GM21529 (cell line): Measurements from ENCODE around the gene BNIP5.
"Not testable (repeated sequence)": the region's sequence is repeated elsewhere in the genome, so short reads cannot be mapped to it uniquely, and the experiment has no call there.

Source experiments
- ATAC-seq: cut with Tn5 transposase; IDR thresholded peaks from one replicate; pipeline ENCODE4 v1.9.1; 2021; ENCODE audit not compliant: unreplicated experiment

BNIP5 gene

DNA sequence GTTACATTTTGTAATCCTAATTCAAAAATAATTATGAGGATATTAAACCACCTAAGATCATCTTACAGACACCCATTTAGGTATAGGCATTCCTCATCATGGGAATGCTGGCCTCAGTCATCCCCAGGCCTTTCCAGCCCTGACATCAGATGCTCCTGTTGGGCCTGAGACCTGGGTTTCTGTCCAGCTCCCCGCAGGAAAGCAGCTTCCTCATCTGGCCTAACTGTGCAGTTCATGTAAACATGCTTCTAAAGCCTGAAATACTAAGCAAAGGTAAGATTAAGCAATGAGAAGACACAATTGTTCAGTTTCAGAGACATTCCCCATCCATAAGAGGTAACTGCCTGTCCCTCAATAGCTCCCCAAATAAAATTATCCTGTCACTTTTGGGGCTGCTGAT lies 31.7 kb upstream of the BNIP5 start:
- ATAC-seq: no peak

DNA sequence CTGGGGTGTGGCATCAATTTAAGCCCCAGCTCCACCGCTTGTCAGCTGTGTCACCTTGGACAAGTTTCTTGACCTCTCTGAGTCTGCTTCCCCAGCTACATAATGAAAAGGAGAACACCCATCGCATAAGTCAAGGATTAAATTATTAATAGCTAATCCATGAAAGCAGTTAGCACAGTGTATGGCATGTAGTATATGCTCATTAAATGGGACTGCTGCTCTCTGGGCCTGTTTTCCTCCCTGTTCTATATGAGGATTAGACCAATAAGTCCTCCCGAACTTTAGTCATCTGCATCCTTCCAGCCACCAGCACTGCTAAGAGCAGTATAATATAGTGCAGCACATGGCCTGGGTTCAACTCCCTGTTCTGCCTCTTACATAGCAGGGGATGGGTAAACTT lies 31.1 kb upstream of the BNIP5 start:
- no peak for ATAC-seq

DNA sequence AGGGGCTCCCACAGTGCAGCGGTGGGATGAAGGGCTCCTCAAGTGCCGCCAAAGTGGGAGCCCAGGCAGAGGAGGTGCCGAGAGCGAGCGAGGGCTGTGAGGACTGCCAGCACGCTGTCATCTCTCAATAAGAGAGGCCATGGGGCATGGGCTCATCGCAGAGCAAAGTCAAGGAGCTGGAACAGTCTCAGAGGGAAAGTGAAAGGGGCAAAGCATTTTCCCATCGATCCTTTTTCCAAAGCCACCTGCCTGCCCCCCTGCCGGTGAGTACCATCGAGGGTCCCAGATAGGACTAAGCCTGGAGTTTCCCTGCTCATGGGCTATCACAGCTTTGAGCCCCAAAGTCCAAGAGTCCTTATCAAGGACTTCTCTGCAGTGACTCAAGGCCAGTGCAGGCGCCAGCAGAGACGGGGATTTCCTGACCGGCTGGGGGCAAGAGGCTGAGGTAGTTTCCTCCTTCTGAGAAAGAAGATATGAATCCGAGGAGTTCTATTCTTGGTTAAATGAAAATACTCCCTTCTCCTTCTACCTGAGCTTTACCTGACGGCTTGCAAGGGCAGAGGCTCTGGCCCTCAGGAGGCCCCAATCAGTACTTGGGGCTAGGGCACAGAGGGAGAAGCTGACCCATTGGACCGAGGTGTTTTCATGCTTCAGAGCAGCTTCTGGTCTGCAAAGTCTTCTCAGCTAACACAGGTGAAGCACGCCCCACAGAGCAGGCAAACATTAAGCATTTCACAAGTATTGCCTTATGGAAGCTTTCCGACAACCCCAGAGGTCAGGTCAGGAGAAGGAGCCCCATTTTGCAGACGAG lies 28.2 kb upstream of the BNIP5 start:
- ATAC-seq: peak; percentile 65

DNA sequence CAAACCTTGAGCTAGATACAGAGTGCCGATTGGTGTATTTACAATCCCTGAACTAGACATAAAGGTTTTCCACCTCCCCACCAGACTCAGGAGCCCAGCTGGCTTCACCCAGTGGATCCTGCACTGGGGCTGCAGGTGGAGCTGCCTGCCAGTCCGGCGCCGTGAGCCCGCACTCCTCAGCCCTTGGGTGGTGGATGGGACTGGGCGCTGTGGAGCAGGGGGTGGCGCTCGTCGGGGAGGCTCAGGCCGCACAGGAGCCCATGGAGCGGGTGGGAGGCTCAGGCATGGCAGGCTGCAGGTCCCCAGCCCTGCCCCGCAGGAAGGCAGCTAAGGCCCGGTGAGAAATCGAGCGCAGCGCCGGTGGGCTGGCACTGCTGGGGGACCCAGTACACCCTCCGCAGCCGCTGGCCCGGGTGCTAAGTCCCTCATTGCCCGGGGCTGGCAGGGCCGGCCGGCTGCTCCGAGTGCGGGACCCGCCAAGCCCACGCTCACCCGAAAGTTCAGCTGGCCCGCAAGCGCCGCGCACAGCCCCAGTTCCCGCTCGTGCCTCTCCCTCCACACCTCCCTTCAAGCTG lies 27.5 kb upstream of the BNIP5 start:
- not testable (repeated sequence) for ATAC-seq

GRCh38 chr6:36363371-36363752 lies 26.7 kb upstream of the BNIP5 start:
- not testable (repeated sequence) for ATAC-seq

DNA sequence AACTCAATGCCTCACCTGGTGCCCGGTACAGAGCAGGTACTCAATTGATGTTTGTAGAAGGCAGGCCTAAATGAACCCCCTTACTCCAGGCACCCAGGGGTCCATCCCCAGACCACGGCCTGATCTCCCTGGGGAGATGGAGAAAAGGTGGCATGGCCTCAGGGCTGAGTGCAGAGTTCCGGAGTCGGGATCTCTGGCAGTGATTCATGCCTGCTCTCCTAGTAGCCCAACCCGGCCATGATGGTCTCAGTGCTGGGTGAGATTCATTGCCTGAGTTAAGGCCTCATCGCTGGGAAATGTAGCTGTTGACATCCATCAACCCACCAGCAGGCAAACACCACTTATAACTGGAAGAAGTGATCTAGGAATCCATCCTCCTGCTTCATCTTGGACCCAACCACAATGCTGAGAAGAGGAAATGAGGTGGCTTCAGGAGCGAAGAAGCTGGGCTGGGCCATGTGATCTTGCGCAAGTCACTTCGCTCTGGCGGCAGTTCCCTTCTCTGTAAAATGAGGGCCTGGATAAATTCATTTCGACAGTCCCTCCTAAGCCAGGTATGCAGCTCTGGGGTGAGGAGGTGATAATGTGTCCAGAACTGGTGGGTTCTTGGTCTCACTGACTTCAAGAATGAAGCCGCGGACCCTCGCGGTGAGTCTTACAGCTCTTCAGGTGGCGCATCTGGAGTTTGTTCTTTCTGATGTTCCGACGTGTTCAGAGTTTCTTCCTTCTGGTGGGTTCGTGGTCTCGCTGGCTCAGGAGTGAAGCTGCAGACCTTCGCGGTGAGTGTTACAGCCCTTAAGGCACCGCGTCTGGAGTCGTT lies 26.1 kb upstream of the BNIP5 start:
- ATAC-seq: no peak

- no peak for ATAC-seq
Measured at GRCh38 chr6:36361071-36361470, 24.4 kb upstream of the BNIP5 start.

DNA sequence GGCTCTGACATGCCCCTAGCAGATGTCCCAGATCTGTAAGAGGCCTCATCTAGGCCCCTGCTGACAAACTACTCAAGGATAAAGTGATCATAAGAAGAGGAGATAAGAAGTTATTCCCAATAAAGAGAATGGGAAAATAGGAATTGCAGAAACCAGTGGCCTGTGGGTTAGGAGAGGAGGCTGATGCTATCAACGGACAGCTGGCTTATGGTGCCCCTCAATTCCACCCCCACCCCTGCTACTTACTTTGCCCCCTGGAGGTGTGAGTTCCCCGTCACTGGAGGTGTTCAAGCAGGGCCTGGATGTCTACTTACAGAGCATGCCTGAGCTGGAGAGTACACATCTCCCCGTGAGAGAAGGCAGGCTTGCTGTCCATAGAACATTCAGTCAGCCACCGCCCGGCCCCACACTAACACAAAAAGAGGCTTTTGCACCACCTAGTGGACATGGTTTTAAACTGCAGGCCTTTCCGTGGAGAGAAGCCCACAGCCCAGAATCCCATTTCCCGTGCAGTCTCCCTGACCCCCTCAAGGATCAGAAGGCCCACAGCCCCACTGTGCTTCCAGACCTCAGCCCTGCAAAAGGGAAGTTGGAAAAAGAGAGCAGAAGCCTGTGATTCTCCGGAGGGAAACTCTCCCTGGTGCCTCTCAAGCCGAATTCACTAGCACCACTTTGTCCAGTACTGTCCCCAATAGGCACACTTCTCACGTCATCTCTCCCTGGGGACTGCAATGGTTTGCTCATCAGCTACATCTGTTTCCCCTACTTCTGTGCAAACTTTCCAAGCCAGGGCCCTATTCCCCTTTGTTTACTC lies 23.8 kb upstream of the BNIP5 start:
- ATAC-seq: no peak

DNA sequence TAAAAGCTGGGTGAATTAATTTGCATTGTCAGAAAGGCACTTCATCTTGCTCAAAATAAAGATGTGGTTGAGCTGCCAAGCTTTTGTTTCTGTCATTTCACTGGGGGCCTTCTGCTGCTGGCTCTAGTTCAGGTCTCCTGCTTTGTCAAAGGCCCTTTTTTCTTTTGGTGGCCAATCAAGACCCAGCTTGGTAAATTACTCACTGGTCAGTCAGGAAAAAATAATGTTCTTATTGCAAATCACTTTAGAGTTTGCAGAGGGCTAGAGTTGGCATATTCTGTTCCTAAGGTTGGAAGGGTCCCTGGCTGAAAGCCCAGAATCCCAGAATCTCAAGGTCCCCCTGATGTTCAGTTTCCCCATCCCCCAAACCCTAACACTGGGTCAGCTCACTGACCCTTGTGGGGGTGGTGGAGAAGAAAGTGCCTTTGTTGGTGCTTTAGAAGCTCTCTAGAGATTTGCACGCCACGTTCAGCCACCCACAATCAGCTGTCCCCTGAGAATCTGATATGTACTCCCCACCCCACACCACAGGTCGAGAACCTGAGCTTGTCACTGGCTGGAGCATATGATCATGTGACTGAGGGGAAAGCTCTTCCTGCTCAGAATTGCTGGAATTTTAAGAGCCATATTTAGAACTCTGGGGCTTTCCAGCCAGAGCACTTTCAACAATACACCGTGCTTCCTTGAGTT lies 21.7 kb upstream of the BNIP5 start:
- no peak for ATAC-seq

- ATAC-seq: no peak
Measured at GRCh38 chr6:36357872-36358225, 21.2 kb upstream of the BNIP5 start.

DNA sequence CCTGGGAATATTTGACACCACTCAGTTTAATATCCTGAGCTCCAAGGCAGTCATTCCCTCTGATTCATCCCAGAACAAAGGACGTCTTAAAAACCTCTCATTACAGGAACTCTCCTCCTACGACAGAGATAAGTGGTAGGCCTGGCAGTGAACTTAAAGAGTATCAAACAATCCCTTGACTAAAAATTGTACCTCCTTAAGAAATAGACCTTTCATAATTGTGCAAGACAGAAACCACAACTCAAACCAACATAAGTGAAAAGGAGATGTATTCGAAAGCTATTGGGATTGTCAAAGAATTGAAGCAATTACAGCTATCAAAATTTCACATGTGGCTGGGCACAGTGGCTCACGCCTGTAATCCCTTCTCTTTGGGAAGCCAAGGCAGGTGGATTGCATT lies 19.1 kb upstream of the BNIP5 start:
- ATAC-seq: no peak

GRCh38 chr6:36353411-36353915 lies 16.8 kb upstream of the BNIP5 start:
- ATAC-seq: no peak

- no peak for ATAC-seq
Measured at GRCh38 chr6:36352477-36353157, 15.9 kb upstream of the BNIP5 start.

DNA sequence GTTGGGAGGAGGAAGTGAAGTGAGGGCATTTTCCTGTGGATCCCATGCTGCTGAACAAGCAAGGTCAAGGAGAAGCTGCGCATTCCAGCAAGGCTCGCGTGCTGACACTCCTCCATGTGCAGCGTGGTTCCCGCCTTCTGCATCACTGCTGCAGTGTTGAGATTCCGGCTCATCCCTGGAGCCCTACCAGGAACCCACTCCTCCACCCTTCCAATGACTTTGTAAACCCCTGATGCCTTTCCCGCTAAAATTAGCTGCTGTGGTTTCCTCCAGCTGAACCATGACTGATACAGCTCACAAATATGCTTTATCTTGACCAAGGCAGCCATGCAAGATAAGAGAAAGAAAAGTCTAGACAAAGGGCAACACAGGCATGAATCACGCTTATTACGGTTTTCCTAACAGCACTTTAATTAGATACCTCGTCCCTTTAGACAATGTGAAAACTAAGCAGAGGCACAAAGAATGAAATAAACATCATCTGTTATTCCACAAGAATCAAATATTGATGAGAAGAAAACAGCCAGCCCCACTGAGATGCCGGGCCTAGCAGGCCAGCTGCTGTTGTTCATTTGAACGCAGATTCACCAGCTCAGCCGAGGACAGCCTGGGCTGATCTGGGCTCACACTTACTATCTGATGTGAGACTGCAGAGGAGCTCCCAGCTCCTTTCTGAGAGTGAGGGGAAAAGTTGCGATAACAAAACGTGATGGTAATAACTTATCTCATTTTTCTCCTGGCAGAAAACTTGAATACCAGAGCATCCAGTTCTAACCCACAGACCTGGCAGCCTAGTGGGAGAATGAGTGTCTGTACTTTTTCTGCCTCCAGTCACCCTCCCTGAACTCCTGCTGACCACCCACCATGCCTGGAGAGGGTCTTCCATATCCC lies 14.2 kb upstream of the BNIP5 start:
- ATAC-seq: no peak

- no peak for ATAC-seq
Measured at GRCh38 chr6:36350082-36350481, 13.4 kb upstream of the BNIP5 start.

DNA sequence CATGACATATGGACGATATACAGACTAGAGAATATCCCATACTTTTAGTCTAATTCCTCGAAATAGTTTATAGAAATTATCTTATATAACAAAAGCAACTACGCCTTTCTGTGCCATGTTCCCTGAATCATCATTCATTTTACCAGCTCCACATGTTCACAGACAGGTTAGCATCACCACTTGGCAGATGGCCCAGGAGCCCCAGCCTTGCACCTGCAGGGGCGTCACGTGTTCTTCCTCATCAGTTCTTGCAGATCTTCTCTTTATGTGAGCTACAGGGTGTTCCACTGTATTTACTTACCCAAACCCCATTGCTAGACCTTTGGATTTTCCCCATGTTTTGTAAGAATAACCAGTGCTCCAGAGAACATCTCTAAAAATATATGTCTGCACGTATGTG lies 12.6 kb upstream of the BNIP5 start:
- no peak for ATAC-seq

- no peak for ATAC-seq
Measured at GRCh38 chr6:36347621-36348020, 10.9 kb upstream of the BNIP5 start.

GRCh38 chr6:36346486-36347273 lies 10.0 kb upstream of the BNIP5 start:
- ATAC-seq: no peak
